Activated CD4-positive, alpha-beta T cell treated with anti-CD3 and anti-CD28 coated beads, Interleukin-2, amount 50 U/mL, for 4 hours (primary cell): Measurements from ENCODE around the gene KCNN4.

Experiments used
- DNase-seq, 2 experiments: peaks; one replicate each; pipeline ENCODE4 v3.0.0-alpha.2; 2020

The KCNN4 gene

DNA sequence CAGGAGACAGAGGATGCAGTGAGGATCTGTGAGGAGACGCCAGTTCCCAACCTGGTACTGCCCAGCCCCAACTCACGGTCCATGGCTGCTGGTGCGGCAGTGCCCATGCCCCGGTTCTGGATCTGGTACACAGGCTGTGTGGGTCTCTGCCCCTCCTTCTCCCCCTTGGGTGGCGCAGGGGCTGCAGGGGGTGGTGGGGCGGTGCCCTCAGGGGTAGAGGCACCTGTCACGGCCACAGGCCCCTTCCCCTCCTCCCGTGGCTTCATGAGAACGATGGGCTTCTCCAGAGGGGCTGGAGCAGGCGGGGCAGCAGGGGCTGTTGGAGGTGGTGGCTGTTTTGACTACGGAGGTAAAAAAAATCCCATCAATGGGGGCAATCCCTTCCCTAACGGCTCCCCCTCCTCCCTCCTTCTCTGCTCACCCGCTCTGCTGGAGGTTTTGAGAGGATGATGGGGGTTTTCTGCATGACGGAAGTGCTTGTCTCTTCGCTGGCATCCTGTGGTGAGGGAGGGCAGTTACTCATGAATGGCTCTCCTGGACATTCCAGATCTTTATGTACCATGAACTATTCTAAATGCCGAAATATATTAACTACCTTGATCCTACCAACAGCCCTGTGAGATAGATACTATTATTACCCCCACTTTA, 33.1 kb downstream of the KCNN4 start:
- DNase-seq: no peak

DNA sequence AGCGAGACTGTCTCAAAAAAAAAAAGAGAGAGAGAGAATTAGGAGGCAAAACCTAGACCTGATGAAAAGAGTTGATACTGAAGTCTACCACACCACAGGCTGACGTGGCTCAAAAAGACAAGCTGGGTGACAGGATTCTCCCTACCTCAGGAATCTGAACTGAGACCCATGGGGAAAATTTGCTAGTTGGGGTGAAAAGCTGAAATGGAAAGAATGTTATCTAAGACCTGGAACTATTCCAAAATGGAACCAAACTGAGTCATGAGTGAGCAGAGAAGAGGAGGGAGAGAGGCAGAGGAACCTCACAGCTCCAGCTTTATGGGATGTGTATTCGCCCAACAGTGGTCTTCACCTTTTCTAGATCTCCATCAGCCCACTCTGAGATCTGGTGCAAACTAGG, 37.7 kb downstream of the KCNN4 start:
- no peak for DNase-seq

DNA sequence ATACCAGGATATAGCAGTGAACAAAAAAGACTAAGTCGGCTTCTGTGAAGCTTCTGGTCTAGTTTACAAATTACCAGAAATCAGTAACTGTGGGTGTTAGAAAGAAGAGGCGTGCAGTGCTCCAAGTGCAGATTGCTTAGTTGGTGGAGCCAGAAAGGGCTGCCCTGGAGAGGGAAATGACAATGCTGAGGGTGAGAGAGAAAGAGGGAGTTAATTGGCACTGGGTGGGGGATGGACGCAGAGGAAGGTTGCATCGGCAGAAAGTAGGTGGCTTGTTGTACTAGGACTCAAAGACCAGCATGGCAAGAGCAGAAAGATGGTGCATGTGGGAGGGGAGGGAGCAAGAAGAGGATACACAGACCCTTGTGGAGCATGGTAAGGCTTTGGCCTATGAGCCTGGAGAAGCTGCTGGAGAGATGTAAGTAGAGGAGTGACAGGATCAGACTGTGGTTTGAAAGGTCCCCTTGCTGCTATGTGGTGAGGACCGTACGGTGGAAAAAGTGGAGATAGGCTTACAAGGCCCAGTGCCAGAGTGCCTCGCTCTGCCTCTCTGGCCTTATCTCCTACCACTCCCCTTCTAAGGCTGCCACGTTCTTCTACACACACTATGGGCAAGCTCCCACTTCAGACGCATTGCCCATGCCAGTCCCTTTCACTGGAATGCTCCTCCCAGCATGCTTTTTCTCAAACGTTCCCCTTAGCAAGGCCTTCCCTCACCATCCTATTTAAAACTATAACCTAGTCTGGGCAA, 39.5 kb downstream of the KCNN4 start:
- DNase-seq: no peak

DNA sequence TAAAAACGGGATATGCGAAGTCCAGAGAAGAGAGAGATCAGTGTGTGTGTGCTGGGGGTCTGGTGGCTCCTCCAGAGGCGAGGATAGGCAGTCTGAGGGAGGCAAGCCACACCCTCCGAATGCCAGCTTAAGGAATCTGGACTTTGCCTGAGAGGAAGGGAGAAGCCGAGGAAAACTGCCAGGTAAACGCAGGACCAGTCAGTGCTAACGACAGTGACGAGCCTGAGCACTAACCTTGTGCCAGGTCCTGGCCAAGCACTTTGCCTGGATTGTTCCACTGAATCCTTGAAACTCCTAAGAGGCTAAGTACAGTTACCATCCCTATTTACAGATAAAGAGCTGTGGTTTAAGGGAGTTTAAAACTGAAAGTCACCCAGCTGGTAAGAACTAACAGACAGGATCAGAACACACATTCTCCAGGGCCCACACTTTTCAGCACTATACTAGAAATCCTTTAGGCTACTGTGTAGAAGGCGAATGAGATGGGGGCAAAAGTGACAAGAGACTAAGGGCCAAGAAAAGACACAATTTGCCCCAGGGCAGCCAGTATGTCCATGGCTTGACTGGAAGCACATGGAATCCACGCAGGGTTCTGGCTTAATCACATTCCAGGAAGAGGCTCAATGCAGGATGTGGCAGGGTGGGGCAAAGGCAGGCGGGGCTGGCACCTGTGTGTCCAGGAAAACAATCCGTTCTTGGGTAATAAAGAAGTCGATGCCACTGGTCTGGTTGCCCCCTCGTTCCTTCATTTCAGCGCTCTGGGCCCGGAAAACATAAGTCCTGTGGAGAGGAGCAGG, 41.1 kb downstream of the KCNN4 start:
- DNase-seq: no peak

GRCh38 chr19:43738780-43739211, 42.0 kb downstream of the KCNN4 start:
- no peak for DNase-seq

DNA sequence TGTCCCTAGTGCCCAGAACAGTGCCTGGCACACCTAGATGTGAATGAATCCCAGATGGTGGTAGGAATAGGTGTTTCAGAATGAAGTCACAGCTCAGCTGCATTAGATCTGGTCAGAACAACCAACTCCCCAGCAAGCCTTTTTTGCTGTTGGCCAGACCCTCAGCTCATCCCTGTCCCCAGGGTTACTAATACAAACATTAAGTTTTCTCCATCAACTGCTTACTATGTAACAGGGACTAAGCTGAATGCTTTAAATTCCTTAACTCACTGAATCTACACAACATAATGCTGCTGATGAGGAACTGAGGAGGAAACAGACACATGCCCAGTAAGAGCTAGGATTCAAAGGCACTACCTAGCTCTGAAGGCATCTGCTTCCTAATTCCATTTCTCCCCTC, 44.8 kb downstream of the KCNN4 start:
- no peak for DNase-seq

GRCh38 chr19:43735013-43735412, 45.8 kb downstream of the KCNN4 start:
- DNase-seq: no peak

- no peak for DNase-seq
These were observed 48.9 kb downstream of the KCNN4 start for GRCh38 chr19:43731846-43732245.

- no peak for DNase-seq
These were observed 49.4 kb downstream of the KCNN4 start for GRCh38 chr19:43731346-43731745.

DNA sequence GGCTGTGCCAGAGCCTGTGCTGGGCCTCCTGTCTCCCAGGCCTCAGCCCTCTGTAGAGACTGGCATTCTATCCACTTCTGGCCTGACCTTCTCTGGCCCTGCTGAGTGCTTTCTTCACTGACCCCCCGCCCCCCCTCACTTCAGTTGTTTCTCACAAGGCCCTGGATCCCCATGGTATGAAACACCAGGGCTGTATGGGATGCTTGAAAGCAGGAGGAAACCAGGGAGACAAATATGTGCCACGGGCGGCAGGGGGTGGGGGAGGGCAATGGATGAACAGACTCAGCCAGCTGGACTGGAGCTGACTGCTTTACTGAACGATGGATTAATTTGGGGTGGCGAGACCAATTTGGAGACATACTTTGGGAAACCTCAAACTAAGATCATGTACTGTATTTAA, 50.9 kb downstream of the KCNN4 start:
- DNase-seq: no peak

DNA sequence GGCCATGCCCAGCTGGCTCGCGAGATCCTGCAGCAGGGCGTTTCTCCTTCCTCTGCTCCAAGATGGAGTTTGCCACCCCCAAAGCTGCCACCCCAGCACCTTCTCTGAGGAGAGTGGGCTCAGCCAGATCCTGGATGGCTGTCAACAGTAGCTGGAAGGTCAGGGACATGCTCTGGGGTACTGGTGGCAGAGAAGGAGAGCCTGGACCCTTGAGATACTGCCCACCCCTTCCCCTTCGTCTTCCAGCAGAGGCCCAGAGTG, 53.2 kb downstream of the KCNN4 start:
- DNase-seq: no peak

DNA sequence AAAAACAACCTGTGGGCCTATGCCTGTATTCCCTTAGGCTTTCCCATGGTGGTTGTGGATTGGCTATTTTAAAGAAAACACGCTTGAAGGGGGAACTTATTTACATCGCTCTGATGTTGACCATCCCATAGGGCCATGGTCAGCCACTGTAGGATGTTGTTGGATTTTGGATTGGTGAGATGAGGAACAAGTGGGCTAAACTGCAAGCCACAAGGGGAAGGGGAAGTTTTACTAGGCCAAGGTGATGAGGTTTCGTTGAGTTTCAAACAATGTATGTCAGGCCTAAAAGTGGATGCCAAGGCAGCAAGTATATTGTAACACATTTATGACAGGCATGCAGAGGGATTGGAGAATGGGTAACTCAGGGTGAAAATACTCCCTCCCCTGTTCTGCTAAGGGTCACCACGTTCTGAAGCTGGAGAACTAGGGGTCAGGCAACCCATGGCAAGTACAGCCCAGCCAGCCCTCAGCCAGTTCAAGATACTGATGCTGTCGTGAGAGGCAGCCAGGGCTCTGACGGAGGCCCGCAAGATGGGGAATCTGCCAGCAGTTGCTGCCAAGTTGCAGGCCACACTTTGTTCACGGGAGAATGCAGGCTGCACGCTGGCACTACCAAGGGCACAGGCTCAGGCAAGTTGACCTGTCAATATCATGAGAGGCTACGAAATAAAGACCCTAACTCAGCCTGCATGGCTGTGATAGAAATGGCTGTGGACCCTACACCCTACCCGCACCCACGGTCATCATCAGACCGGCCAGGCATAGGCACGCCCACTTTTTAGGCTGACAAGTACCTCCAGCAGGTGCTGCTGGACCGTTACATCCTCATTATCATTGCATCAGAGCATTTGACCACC, 53.8 kb downstream of the KCNN4 start:
- no peak for DNase-seq

DNA sequence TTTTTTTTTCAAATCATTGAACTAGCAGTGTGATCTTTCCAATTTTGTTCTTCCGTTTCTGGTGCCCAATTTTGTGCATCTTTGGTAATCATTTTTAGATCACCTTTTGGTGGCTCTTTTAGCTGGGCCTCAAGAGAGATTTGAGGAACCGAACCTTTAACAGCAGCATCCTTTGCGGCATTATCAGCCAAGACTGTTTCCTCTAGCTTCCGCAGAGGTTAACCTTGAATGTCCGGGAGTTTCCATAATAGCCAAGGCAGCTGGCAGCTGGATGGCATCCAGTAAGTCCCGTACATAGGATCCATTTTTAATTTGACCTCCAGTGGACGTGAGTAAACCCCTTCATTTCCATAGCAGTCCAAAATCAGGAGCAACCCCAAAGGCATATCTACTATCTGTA, 55.3 kb downstream of the KCNN4 start:
- DNase-seq: no peak

DNA sequence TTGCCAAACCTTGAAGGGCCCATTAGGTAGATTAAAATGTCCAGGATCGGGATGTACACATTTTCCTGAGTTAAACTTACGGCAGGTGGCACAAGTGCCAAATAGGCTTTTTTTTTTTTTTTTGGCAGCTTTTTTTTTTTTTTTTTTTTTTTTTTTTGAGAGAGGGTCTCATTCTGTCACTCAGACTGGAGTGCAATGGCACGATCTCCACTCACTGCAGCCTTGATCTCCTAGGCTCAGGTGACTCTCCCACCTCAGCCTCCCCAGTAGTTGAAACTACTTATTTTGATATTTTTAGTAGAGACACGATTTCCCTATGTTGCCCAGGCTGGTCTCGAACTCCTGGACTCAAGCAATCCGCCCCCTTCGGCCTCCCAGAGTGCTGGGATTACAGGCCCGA, 55.9 kb downstream of the KCNN4 start:
- DNase-seq: no peak

- no peak for DNase-seq
These were observed 57.2 kb downstream of the KCNN4 start for GRCh38 chr19:43723588-43723987.

DNA sequence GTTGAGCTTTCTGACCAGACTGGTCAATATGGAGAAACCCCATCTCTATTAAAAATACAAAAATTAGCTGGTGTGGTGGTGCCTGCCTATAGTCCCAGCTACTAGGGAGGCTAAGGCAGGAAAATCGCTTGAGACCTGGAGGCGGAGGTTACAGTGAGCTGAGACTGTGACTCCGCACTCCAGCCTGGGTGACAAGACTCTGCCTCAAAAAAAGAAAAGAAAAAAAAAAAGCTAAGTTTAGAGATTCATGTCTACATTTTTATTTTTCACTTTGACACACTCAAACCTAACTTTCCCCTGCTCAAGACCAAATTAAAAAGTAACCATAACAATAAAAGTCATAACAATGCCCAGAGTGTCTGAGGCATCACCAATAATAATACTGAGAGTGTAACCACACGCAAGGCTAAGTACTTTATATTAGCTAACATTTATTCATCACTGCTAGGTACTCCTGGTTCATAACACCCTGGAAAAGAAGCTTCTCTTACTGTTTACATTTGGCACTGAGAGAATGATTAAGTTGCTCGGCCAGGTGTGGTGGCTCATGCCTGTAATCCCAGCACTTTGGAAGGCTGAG, 59.2 kb downstream of the KCNN4 start:
- no peak for DNase-seq

DNA sequence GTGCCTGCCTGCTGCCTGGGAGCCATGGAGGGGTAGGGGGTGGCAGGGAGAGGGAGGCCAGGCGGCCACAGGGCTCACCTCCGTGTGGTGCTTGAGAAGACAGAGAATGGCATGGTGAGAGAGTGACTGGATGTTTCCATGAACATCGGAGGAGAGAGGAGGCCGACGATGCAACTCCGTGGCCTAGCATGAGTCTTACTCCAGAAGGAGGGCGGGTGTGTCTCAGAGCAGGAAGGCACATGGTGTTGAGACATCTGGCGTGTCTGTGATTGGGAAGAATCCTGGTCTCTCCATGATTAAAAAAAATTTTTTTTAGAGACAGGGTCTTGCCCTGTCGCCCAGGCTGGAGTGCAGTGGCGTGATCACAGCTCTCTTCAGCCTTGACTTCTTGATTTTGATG, 59.8 kb downstream of the KCNN4 start:
- no peak for DNase-seq

DNA sequence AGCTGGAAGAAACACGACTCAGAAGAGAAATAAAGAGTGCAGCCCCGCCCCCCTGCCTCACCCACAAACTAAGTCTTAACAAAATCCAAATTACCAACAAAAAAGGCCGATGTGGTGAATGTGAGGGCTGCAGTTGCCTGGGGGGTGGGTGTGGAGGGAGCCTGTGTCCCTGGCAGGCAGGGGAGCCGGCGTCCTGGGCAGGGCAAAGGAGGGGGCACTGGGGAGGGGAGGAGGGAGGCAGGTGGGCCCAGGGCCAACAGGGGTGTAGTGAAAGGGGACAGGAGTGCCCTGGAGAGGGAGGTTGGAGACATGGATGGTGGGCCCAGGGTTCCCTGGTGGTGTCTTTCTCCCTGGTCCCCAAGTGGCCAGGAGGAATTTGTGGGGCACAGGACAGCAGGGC, 60.9 kb downstream of the KCNN4 start:
- DNase-seq: no peak

GRCh38 chr19:43719378-43719868, 61.4 kb downstream of the KCNN4 start:
- no peak for DNase-seq

- DNase-seq: no peak
These were observed 62.0 kb downstream of the KCNN4 start for GRCh38 chr19:43718627-43719377.
